Measurements from ENCODE around the gene CST7.

Gene CST7

DNA sequence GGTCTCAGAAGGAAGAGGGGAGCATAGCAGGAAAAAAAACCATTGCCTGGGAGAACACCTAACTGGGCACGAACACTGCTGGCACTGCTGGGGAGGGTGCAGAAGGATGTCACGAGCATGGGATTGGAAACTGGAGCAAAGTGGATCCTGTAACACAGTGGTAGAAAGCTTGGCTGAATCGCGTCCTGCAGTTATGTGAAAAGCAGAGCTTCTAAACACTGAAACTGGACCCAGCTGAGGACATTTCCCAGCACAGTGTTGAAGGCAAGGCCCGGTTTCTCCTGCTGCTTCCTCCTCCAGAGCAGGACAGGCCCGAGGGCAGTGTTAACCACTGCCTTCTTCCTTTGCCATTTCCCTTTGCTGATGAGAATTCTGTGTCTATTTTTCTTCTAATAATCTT is 36.7 kb downstream of the CST7 start:
- DNase-seq (ENCODE audit: low read depth in 1 of 2, low spot score in 1 of 2), result no peak

DNA sequence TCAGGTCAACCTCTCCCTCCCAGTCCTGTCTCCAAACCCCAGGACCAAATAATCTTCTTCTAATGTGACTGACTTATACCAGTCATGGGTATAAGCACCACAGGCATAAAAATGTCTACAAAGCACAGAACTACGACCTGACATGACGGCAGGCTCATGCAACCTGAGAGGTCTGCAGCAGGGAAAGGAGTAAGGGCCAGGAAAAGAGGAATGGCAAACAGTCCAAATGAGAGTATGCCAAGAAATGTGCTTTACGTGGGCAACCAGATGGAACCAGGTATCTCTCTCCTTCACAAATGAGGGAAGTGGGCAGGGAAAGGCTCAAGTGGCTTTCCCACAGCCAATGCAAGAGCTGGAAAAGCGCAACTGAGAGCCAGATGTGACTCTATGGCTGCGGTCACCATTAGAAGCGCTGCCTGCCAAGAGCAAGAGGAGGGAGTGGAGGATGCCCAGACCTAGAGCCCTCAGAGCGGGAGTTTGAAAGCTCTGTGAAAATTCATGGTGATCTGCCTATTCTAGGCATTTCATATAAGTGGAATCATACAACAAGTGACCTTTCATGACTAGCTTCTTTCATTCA is 37.5 kb downstream of the CST7 start:
- DNase-seq (ENCODE audit: low read depth in 1 of 2, low spot score in 1 of 2), result no peak

DNA sequence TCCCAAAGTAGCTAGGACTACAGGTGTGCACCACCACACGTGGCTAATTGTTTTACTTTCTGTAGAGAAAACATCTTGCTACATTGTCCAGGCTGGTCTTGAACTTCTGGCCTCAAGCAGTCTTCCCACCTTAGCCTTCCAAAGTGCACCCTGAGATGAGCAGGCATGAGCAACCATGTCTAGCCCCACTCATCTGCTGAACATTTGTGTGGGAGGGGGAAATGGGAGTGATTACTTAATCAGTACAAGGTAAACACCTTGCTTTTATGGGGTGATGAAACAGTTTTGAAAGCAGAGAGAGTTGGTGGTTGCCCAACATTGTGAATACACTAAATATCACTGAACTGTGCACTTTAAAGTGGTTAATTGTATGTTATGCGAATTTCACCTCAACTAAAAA is 38.2 kb downstream of the CST7 start:
- no peak for DNase-seq (ENCODE audit: low read depth in 1 of 2, low spot score in 1 of 2)

DNA sequence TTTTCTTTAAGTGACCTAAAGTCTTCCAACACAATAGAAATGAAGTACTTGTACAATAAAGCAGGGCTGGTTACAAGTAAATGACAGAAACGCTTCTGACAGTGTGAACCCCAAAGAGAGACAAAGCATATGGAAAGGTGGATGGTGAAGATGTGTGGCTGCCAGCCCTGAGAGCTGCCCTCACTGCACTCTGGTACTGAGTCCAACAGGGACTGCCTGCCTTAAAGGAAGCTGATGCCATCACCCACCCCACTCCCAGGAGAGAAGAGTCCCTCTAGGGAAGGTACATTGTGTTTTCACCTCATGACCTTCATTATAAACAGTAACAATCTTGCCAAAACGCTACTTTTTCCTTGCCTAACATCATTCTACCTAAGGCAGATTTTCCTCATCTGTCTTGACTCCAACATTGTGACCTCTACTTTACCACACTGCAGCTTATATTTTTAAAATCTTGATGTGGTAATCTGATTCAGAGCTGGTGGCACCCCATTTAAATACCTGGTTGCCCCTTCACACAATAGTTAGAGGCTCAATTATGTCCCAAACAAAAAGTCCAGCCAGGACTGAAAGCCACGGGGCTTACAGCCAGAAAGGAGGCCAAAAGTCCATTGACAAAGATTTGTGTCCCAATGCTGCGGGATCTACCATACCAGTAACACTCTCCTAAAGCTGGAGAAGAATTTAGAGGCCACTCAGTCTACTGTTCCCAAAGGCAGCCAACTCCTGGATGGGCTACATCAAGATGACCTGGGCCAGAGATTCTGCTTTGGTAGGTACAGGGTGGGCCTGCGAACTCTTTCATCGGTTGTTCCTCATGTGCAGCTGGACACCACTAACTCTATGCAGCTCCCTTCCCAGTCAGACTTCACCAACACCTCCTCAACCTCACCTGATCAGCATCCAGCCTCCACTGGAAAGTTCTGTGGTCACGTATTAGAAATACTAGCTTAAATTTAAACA is 39.1 kb downstream of the CST7 start:
- no peak for DNase-seq (ENCODE audit: low read depth in 1 of 2, low spot score in 1 of 2)

DNA sequence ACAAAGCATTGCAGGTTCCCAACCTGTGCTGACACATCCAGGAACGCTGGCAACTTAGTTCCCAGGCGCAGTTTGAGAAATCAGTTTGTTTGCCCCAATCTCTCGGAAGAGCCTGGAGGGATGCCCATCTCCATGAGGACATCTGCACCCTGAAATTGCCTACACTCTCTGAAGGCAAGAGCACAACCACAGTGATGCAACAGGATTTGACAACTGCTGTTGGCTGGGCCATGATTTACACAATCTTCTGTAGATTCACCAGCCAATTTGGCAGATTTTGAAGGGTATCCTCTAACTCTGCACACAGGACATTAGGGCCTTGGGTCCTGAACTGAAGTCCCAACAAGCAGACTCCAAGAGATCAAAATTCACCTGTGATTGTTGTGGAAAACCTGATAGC is 40.1 kb downstream of the CST7 start:
- DNase-seq (ENCODE audit: low read depth in 1 of 2, low spot score in 1 of 2), result no peak

DNA sequence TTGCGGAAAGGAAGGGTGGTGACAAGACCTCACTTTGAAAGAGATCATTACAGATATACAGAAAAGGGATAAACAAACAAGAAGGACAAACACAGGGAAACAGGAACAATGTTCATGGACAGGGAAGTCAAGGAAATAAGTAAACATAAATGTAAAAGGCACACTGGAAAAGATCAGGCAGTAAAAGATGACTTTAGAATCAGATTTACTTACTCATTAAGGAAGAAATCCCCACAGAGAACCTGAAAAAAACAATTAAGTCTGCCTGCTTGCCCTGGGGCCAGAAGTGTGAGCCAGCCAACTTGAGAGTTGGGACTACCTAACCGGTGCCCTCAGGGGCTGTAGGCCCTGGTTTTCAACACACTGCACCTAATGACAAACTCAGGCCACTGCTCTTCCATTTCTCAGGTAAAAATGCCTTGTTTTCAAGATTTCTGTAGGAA is 41.8 kb downstream of the CST7 start:
- DNase-seq (ENCODE audit: low read depth in 1 of 2, low spot score in 1 of 2), result no peak

DNA sequence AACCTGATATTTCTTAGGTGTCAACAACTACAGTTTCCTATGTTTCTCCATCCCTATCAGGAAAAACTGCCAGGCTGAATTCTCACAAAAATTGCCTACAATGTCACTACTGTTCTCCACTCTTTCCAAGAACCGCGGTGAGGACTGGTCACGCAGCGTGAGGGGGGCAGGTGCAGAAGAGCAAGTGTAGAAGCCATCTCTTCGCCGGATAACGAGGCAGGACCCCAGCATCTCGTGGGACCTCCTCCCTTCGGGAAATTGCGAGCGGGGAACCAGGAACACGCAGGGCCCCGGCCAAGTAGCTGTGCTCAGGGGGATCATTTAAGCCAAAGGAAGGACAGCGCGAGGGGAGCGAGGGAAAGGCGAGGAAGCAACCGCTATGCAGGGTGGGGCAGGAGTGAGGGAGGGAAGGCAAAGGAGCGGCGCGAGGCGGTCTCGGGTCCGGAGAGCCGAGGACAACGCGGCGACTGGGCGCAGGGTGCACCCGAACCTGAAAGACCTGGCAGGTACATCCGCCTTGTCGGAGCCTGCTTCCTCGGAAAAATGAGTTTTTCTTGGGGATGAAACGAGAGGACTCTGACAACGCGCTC is 42.9 kb downstream of the CST7 start:
- DNase-seq (ENCODE audit: low read depth in 1 of 2, low spot score in 1 of 2), result no peak

DNA sequence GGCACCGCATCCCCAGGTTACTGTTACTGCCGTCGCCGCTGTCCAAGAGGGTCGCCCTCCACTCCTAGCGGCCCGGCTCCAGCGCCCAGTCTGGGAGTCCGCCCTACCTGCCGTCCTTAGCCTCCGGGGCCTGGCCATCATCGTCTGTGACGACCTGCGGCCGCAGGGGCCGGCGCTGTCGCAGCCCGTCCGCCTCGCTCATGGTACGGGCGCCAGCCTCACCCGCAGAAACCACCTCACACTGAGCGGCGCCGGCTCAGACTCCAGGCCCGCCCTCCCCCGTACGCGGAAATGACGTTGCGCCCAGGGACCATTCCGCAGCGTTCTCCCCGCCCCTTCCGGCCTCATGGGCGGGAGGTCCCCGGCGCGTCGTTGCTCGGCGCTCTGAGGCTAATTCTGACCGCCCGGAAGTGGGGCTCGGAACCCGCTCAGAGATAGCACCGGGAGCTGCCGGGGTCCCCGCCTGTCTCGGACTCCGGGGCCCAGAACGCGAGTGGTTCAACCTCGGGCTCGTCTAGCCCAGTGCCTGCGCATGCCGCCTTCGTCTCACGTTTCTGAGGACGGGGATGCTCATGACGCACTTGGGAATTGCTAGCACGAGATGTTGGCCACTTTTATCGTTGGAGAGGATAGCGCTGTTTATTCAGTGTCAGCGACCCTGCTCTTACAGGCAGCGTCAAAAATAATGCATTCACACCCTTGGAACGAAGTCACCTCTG is 43.6 kb downstream of the CST7 start, which contains the start of gene APMAP:
Gene APMAP (minus strand): TSS at position 265 of the 719 bp plus-strand sequence. CDS start 63 bp downstream, at position 202.
- peak; percentile 94 to 95 for DNase-seq (ENCODE audit: low read depth in 1 of 2, low spot score in 1 of 2)

DNA sequence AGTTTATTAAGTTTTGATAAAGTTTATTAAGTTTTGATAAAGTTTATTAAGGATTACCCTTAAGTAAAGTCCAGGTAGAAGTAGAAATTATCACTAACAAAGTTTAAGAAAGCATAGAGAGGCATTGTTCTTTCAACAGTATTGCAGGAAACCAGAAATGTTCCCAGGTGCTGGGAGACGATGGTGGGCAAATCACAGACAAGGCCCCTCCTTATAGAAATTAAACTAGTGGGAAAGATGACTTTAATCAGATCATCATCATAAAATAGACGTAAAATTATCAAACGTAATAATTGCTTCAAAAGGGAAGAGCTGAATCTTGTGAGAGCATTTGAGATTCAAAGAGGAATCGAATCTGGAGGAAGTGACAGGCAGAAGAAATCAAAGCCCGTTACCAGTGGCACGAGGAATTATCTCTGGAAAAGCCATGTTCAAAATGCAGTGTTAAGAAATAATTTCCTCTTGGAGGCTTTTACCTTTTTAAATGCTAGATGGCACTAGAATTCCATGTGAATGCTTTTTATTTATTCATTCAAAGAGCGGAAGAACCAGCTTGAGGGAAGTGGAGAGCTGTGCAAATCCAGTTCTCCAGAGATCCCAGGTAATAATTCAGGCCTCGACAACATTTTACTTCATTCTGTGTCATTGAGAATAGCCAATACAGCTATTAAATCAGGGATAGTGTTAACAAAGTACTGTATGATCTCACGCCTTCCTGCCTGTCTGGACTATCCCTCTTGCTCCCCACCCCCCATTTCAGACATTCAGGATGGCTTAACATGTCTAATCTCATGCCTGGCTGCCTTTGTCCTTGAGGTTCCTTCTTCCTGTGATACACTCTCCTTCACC is 44.5 kb downstream of the CST7 start:
- DNase-seq (ENCODE audit: low read depth in 1 of 2, low spot score in 1 of 2), result no peak

DNA sequence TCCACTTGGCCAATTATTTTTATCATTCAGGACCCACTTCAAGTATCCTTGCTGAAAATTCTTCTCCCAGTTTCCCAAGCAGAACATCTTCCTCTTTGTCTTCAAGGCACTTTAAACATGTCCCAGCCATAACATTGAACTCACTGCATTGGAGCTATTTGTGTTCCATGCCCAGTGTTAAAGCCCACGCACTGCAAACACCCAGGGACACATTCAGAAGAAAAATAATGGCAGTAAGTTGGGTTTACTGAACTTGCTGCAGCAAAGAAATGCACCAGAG is 45.1 kb downstream of the CST7 start:
- no peak for DNase-seq (ENCODE audit: low read depth in 1 of 2, low spot score in 1 of 2)

DNA sequence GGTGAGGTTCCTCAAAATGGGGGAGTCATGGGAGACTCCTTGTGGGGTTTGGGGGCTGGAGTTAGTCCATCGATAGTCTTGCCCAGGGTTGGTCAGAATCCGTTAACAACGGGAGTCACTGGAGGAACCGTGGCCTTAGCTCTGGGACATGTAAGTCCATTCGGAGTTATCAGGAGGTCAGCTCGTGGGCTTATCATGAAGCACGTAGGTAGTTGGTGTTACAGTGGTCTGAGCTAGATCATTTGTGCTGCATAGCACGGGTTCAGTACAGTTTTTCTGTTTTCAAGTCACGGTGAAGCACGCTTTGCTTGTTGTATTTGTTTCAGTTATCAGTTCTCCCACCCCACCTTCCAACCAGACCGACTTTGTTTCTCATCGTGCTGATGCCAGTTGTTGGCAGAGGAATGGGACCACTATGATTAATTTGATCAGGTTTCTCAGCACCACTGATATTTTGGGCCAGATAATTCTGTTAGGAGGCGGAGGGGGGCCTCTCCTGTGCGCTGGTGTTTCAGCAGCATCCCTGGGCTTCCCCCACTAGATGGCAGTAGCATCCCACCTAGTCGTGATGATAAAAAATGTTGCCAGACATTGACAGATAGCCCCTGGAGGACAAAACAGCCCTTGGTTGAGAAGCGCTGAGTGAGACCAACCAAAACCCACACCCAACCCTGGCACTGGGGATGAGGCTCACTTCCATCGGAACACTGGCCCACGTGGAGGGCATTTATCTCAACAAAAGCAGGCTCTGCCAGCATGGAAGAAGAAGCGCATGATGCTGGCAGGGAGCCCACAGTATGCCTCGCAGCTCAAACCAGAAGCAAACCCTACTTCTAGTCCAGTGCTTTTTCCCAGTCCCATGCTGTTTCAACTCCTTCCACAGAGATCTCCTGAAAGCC is 45.6 kb downstream of the CST7 start:
- DNase-seq (ENCODE audit: low read depth in 1 of 2, low spot score in 1 of 2), result peak; percentile 65 to 67

DNA sequence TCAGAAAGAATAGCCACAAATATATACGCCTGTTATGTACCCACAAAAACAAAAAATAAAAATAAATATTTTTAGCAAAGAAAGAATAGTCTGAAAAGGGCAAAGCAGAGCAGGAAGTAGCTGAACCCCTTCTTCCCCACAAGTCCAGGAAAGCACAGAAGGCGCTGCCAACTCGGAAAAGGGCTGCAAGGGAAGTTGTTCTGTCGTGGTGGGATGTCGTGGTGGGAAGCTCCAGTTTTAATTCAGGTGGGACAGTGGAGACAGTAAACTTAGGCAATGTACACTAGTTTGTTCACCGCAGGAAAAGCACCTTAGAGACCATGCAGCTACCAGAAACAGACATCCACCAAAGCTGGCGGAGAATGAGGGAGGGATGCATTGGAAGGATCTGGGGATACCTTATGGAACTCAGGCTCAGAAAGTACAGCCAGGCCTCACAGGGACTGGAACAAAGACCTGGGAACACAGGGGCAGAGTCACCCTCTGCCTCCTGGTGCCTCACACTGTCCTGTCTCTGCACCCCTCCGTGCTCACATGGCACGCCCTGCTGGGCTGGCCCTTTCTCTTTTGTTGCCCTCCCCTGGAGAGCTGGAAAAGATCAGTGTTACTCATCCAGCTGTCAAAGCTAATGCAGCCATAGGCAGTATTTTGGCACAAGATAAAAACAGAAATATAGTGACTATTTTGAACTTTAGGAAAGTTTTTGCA is 46.8 kb downstream of the CST7 start:
- no peak for DNase-seq (ENCODE audit: low read depth in 1 of 2, low spot score in 1 of 2)

DNA sequence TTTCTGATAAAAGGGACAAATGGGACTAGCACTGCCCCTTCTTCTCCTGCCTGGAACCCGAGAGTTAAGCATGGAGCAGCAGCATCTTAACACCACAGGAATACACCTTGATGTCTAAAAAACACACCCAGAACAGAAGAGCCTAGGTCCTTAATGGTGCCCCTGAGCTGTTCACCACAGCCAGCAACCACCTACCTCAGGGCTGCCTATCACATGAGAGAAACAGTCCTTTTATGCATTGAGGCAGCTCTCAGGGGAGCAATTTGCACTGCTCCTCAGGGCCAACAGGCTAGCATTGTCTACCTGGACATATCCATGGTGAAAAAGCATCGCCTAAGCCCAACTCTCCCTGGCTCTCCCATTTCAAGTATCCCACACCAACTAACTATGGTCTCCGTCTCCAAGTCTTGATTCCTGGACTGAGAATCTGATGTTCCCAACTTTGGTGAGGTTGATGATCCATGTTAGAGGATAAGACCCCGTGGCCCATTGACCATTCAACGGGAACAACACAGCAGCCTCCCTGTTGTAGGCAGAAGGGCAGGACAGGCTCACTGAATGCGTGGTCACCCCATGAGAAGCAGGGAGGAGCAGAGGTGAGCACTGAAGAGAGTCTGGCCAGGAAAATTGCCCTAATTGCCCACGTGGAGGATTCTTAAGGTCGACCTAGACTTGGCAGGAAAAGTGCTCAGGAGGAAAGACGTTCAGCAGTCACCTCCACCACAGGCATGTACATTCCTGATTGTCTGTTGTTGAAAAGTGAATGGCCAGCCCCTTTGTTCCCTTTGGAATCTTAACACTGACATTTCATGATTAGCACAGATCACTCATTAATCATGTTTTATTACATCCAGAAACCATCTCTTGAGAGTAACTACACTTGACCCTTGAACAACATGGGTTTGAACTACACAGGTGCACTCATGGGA is 47.6 kb downstream of the CST7 start:
- DNase-seq (ENCODE audit: low read depth in 1 of 2, low spot score in 1 of 2), result no peak

DNA sequence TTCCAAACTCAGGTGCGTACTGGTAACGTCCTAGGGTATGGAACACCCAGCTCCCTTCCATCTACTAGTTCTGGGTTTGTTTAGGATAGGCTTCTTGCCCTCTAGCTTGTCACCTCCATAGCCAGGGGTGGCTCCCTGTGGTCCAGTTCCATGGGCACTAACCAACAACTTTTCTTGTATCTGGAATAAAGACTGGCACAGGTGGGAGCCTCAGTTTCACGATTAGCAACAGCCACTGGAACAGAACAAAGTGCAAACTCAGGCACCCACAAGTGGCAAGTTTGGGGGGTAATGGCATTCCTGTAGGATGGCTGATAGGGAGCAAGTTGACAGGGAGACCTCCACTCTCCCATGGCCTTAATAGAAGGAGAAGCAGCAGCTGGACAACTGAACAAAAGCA is 49.1 kb downstream of the CST7 start:
- no peak for DNase-seq (ENCODE audit: low read depth in 1 of 2, low spot score in 1 of 2)

DNA sequence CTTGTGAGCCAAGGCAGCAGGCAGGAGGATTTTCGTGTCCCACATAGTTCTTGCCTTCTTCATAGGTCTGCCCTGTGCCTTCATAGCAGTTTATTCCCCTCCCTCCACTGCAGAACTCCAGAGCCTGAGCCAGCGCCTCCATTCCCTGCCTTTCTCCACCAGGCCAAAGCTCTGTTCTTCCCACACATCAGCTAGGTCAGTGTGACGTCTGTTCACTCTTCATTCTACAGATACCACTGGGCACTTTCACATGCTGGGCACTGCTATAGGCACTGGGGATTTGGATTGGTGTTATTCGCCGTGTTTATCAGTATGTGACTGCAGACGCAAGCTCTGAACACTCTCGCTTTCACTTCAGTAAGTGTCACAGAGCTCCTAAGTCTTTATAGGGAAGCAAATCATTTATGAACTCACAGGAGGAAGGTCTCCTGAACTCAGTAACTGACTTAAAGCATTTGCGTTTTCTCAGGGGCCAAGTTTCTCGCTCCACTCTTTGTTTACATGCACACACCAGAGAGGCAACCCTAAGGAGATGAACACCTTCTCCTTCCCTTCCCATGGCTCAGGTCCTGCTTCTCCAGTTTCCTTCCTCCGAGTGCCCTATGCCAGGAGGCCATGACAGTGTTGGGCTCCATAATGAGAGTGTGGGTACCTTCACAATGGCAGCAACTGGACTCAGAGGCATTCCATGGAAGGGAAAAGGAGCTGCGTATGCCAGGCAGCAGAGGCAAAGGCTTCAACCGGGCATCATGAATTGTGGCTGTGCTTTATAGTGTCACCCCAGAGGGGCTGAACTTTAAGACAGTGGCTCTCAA is 49.8 kb downstream of the CST7 start:
- DNase-seq (ENCODE audit: low read depth in 1 of 2, low spot score in 1 of 2), result no peak

DNA sequence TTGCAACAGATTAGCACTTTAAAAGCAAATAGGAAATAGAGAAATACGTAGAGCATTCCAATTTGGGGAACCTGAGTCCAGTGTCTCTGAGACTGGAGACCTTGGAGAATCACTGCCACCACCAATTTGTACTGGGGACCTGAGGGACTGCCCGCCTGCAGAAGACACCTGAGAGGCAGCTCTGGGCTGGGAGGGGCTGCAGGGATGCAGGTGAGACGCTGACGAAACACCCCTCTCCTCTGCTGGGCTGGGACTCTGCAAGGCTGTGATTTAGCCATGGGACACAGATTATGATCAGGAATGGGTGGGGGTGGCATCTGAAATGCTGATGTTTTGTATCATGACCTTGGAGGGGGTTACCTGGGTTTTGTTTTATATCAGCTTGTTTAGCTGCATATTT is 50.5 kb downstream of the CST7 start:
- no peak for DNase-seq (ENCODE audit: low read depth in 1 of 2, low spot score in 1 of 2)

DNA sequence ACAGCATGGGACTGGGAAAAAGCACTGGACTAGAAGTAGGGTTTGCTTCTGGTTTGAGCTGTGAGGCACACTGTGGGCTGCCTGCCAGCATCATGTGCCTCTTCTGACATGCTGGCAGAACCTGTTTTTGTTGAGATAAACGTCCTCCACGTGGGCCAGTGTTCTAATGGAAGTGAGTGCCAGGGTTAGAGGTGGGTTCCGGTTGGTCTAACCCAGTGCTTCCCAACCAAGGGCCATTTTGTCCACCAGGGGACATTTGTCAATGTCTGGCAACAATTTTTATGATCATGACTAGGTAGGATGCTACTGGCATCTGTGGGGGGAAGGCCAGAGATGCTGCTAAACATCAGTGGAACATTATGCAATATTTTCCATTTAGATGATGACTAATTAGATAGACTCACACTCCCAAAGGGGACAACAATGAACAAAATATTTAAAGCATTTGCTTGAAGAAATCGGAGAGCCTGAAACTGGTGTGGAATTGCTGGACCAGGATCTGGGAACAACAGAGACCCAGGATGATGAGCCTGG is 51.3 kb downstream of the CST7 start:
- no peak for DNase-seq (ENCODE audit: low read depth in 1 of 2, low spot score in 1 of 2)

All from activated T-helper 1 cell treated with anti-CD3 and anti-CD28 coated beads, Interleukin-2, amount 50 U/mL, for 16 hours (primary cell).